H54 (cell line): Measurements from ENCODE around the gene PLS1.

Source experiments
- DNase-seq: peaks from one replicate; pipeline ENCODE4 v3.0.0; 2011; ENCODE audit warnings: low spot score, mixed read lengths; ENCODE audit not compliant: insufficient read length
- FAIRE-seq: peaks from 3 replicates; lab custom pipeline; 2011; peaks lifted over from hg19 to GRCh38; lab: Jason Lieb, UNC
- POLR2A ChIP-seq: IDR thresholded peaks from 2 replicates; pipeline ENCODE4 v1.6.1; 2011; ENCODE audit warnings: low read depth, mild to moderate bottlenecking, low read length

PLS1 gene

GRCh38 chr3:142608631-142609030 lies 12.4 kb downstream of the PLS1 start:
- FAIRE-seq = no peak
- no peak for DNase-seq
- TF ChIP-seq POLR2A = no peak

- DNase-seq = no peak
- no peak for TF ChIP-seq POLR2A
- FAIRE-seq = no peak
Observed at GRCh38 chr3:142609136-142609535, 12.9 kb downstream of the PLS1 start.

GRCh38 chr3:142611206-142611605 lies 15.0 kb downstream of the PLS1 start:
- FAIRE-seq (no peak), DNase-seq (no peak)
- TF ChIP-seq POLR2A = no peak

- no peak for TF ChIP-seq POLR2A
- FAIRE-seq (no peak), DNase-seq (no peak)
Observed at GRCh38 chr3:142613491-142613890, 17.3 kb downstream of the PLS1 start.

GRCh38 chr3:142614059-142614626 lies 17.9 kb downstream of the PLS1 start:
- FAIRE-seq = no peak
- DNase-seq = no peak

GRCh38 chr3:142615171-142615570 lies 19.0 kb downstream of the PLS1 start:
- TF ChIP-seq POLR2A = no peak
- FAIRE-seq (peak; percentile 38), DNase-seq (no peak)

More at GRCh38 chr3:142614059-142614626, 17.9 kb downstream of the PLS1 start:
- TF ChIP-seq POLR2A = no peak

- peak; percentile 78 for FAIRE-seq
Observed at GRCh38 chr3:142618917-142619461, 22.8 kb downstream of the PLS1 start.

GRCh38 chr3:142622405-142622804 lies 26.2 kb downstream of the PLS1 start:
- no peak for DNase-seq
- FAIRE-seq = no peak
- no peak for TF ChIP-seq POLR2A

More at GRCh38 chr3:142618917-142619461, 22.8 kb downstream of the PLS1 start:
- no peak for DNase-seq
- TF ChIP-seq POLR2A = no peak

- FAIRE-seq = peak; percentile 30
- no peak for DNase-seq
- TF ChIP-seq POLR2A = no peak
Observed at GRCh38 chr3:142623194-142623593, 27.0 kb downstream of the PLS1 start.

- DNase-seq = no peak
- no peak for TF ChIP-seq POLR2A
- no peak for FAIRE-seq
Observed at GRCh38 chr3:142624341-142625152, 28.4 kb downstream of the PLS1 start.

GRCh38 chr3:142625153-142625440 lies 28.9 kb downstream of the PLS1 start:
- no peak for TF ChIP-seq POLR2A
- FAIRE-seq (no peak), DNase-seq (no peak)

GRCh38 chr3:142626971-142627370 lies 30.8 kb downstream of the PLS1 start:
- no peak for TF ChIP-seq POLR2A
- DNase-seq (no peak), FAIRE-seq (no peak)

GRCh38 chr3:142628801-142629200 lies 32.6 kb downstream of the PLS1 start:
- FAIRE-seq (no peak), DNase-seq (no peak)
- no peak for TF ChIP-seq POLR2A

GRCh38 chr3:142633073-142633472 lies 36.9 kb downstream of the PLS1 start:
- DNase-seq (no peak), FAIRE-seq (no peak)
- TF ChIP-seq POLR2A = no peak

GRCh38 chr3:142636050-142636449 lies 39.9 kb downstream of the PLS1 start:
- no peak for DNase-seq
- FAIRE-seq = no peak
- no peak for TF ChIP-seq POLR2A
